ENCODE data around the gene ZNF414.
"Not testable (repeated sequence)": the region's sequence is repeated elsewhere in the genome, so short reads cannot be mapped to it uniquely, and the experiment has no call there.

ZNF414 gene

GRCh38 chr19:8513687-8514504 lies at the start of gene ZNF414:
TSS of gene ZNF414 (minus strand) at chr19:8514167. CDS start at chr19:8514046, 121 bp downstream.
- peak; percentile 97 for DNase-seq (ENCODE audit: low read depth, low spot score)

- DNase-seq (ENCODE audit: low read depth, low spot score): no peak
Observed at GRCh38 chr19:8561075-8561764, 47.3 kb upstream of the ZNF414 start.

GRCh38 chr19:8558325-8558724 lies 44.4 kb upstream of the ZNF414 start:
- DNase-seq (ENCODE audit: low read depth, low spot score): no peak

GRCh38 chr19:8557642-8558238 lies 43.8 kb upstream of the ZNF414 start:
- no peak for DNase-seq (ENCODE audit: low read depth, low spot score)

- DNase-seq (ENCODE audit: low read depth, low spot score): not testable (repeated sequence)
Observed at GRCh38 chr19:8553729-8554128, 39.8 kb upstream of the ZNF414 start.

- no peak for DNase-seq (ENCODE audit: low read depth, low spot score)
Observed at GRCh38 chr19:8552810-8553209, 38.8 kb upstream of the ZNF414 start.

GRCh38 chr19:8550070-8550469 lies 36.1 kb upstream of the ZNF414 start:
- no peak for DNase-seq (ENCODE audit: low read depth, low spot score)

GRCh38 chr19:8545743-8546142 lies 31.8 kb upstream of the ZNF414 start:
- no peak for DNase-seq (ENCODE audit: low read depth, low spot score)

GRCh38 chr19:8544168-8544567 lies 30.2 kb upstream of the ZNF414 start:
- DNase-seq (ENCODE audit: low read depth, low spot score): no peak

- no peak for DNase-seq (ENCODE audit: low read depth, low spot score)
Observed at GRCh38 chr19:8539621-8540149, 25.7 kb upstream of the ZNF414 start.

GRCh38 chr19:8537099-8537498 lies 23.1 kb upstream of the ZNF414 start:
- no peak for DNase-seq (ENCODE audit: low read depth, low spot score)

GRCh38 chr19:8536282-8536681 lies 22.3 kb upstream of the ZNF414 start:
- DNase-seq (ENCODE audit: low read depth, low spot score): no peak

GRCh38 chr19:8532225-8532624 lies 18.3 kb upstream of the ZNF414 start:
- no peak for DNase-seq (ENCODE audit: low read depth, low spot score)

GRCh38 chr19:8531470-8531869 lies 17.5 kb upstream of the ZNF414 start:
- DNase-seq (ENCODE audit: low read depth, low spot score): no peak

- no peak for DNase-seq (ENCODE audit: low read depth, low spot score)
Observed at GRCh38 chr19:8530061-8530679, 16.2 kb upstream of the ZNF414 start.

- no peak for DNase-seq (ENCODE audit: low read depth, low spot score)
Observed at GRCh38 chr19:8529369-8530006, 15.5 kb upstream of the ZNF414 start.

GRCh38 chr19:8528500-8528899 lies 14.5 kb upstream of the ZNF414 start:
- no peak for DNase-seq (ENCODE audit: low read depth, low spot score)

- DNase-seq (ENCODE audit: low read depth, low spot score): no peak
Observed at GRCh38 chr19:8526345-8527091, 12.6 kb upstream of the ZNF414 start.

GRCh38 chr19:8525401-8525684 lies 11.4 kb upstream of the ZNF414 start:
- DNase-seq (ENCODE audit: low read depth, low spot score): no peak

GRCh38 chr19:8519388-8519787 lies 5.4 kb upstream of the ZNF414 start:
- no peak for DNase-seq (ENCODE audit: low read depth, low spot score)

- DNase-seq (ENCODE audit: low read depth, low spot score): no peak
Observed at GRCh38 chr19:8518536-8518935, 4.6 kb upstream of the ZNF414 start.
